Left lobe of liver (tissue), 2 donors: Measurements from ENCODE around the gene CAMK2D. TPM values are rescaled to one million over a fixed set of nuclear protein-coding genes. Genes with fewer than 3 reads are reported as not detected.

Experiments used
- ATAC-seq: fragments of 200-7000 bp; cut with Tn5 transposase; one replicate; pipeline ENCODE4 v1.9.1; 2020; ENCODE audit warnings: mild to moderate bottlenecking, moderate library complexity
- DNase-seq: peaks from one replicate; pipeline ENCODE4 v3.0.0-alpha.2; 2020; ENCODE audit warnings: low spot score
- total RNA-seq: library from RNA; stranded (reverse); gene quantifications from one replicate; pipeline ENCODE4 v1.2.1, GENCODE V29; 2021
- donor health status: DM: no; HTN: no; CAD: no; lungs with moderate emphysema.
- donor health status: DM: no; HTN: yes; CAD: no.

Gene CAMK2D
- total RNA-seq, 1 donor from 2014 or later = 19.3 TPM

- peak; percentile 21 for ATAC-seq
- DNase-seq = no peak
Measured at GRCh38 chr4:113616443-113616842, 145.1 kb downstream of the CAMK2D start.

GRCh38 chr4:113614414-113614813, 147.1 kb downstream of the CAMK2D start:
- DNase-seq (no peak), ATAC-seq (no peak)

- no peak for ATAC-seq
- no peak for DNase-seq
Measured at GRCh38 chr4:113613503-113613902, 148.0 kb downstream of the CAMK2D start.

GRCh38 chr4:113610537-113610936, 151.0 kb downstream of the CAMK2D start:
- ATAC-seq = no peak
- no peak for DNase-seq

GRCh38 chr4:113607998-113608397, 153.5 kb downstream of the CAMK2D start:
- ATAC-seq (no peak), DNase-seq (no peak)

- ATAC-seq (no peak), DNase-seq (no peak)
Measured at GRCh38 chr4:113607147-113607720, 154.3 kb downstream of the CAMK2D start.

- ATAC-seq (no peak), DNase-seq (no peak)
Measured at GRCh38 chr4:113604955-113605354, 156.6 kb downstream of the CAMK2D start.

GRCh38 chr4:113603911-113604310, 157.6 kb downstream of the CAMK2D start:
- no peak for DNase-seq

GRCh38 chr4:113602646-113603228, 158.8 kb downstream of the CAMK2D start:
- no peak for DNase-seq
- ATAC-seq = no peak

More at GRCh38 chr4:113603911-113604310, 157.6 kb downstream of the CAMK2D start:
- no peak for ATAC-seq

GRCh38 chr4:113601636-113602035, 159.9 kb downstream of the CAMK2D start:
- ATAC-seq = no peak
- DNase-seq = no peak

GRCh38 chr4:113596396-113596795, 165.1 kb downstream of the CAMK2D start:
- ATAC-seq (no peak), DNase-seq (no peak)

GRCh38 chr4:113594231-113594556, 167.3 kb downstream of the CAMK2D start:
- DNase-seq = no peak
- ATAC-seq = no peak

GRCh38 chr4:113593400-113594230, 167.9 kb downstream of the CAMK2D start:
- no peak for ATAC-seq
- DNase-seq = no peak

GRCh38 chr4:113591982-113592381, 169.6 kb downstream of the CAMK2D start:
- DNase-seq (no peak), ATAC-seq (no peak)

- ATAC-seq (no peak), DNase-seq (no peak)
Measured at GRCh38 chr4:113588895-113589668, 172.5 kb downstream of the CAMK2D start.

- ATAC-seq (no peak), DNase-seq (no peak)
Measured at GRCh38 chr4:113587640-113588275, 173.8 kb downstream of the CAMK2D start.

GRCh38 chr4:113587156-113587555, 174.4 kb downstream of the CAMK2D start:
- ATAC-seq (no peak), DNase-seq (no peak)

- ATAC-seq = peak; percentile 84
- peak; percentile 52 for DNase-seq
Measured at GRCh38 chr4:113586072-113586471, 175.5 kb downstream of the CAMK2D start.

GRCh38 chr4:113584407-113585150, 177.0 kb downstream of the CAMK2D start:
- ATAC-seq = no peak

GRCh38 chr4:113582737-113583136, 178.8 kb downstream of the CAMK2D start:
- no peak for ATAC-seq
- no peak for DNase-seq

More at GRCh38 chr4:113584407-113585150, 177.0 kb downstream of the CAMK2D start:
- DNase-seq = no peak
